Activated B cell treated with CpG ODN at 0.5 μM for 24 hours (primary cell): ENCODE data around the gene GOLIM4. TPM values are rescaled to one million over a fixed set of nuclear protein-coding genes. Genes with fewer than 3 reads are reported as not detected.

Experiments
- ATAC-seq: fragments of 200-7000 bp; cut with Tn5 transposase; one replicate; pipeline ENCODE4 v1.10.0; 2021; ENCODE audit warnings: low read depth, mild to moderate bottlenecking, moderate library complexity
- CTCF ChIA-PET: fragments of 350-600 bp; sonication (Branson Sonifier 250); formaldehyde crosslinking; loops from one replicate; lab custom pipeline; 2021; ENCODE audit warnings: antibody characterized with exemption; lab: Charles Lee
- POLR2A ChIA-PET: fragments of 350-600 bp; sonication (Branson Sonifier 250); formaldehyde crosslinking; loops from one replicate; lab custom pipeline; 2021; ENCODE audit warnings: antibody characterized with exemption; lab: Charles Lee
- DNase-seq: peaks from one replicate; pipeline ENCODE4 v3.0.0; 2022
- H3K27ac Mint-ChIP-seq: one replicate; pipeline ENCODE4 v1.8.0; 2020; ENCODE audit warnings: mixed read lengths
- H3K27me3 Mint-ChIP-seq: one replicate; pipeline ENCODE4 v1.8.0; 2021; ENCODE audit warnings: mixed read lengths
- H3K36me3 Mint-ChIP-seq: one replicate; pipeline ENCODE4 v1.8.0; 2021; ENCODE audit warnings: low read depth, mixed read lengths
- H3K4me1 Mint-ChIP-seq: one replicate; pipeline ENCODE4 v1.8.0; 2021; ENCODE audit warnings: mixed read lengths
- H3K4me3 Mint-ChIP-seq: one replicate; pipeline ENCODE4 v1.8.0; 2020; ENCODE audit warnings: mild to moderate bottlenecking, mixed read lengths
- H3K9me3 Mint-ChIP-seq: one replicate; pipeline ENCODE4 v1.8.0; 2020; ENCODE audit warnings: mixed read lengths
- CTCF ChIP-seq: fragments of 200-600 bp; IDR thresholded peaks from one replicate; pipeline ENCODE4 v1.8.0; 2022; ENCODE audit warnings: antibody characterized with exemption, mild to moderate bottlenecking
- intact Hi-C: fragments of 100-400 bp; cut with micrococcal nuclease; formaldehyde crosslinking; loops from one replicate; pipeline ENCODE4 v1.15.1; 2024
- total RNA-seq: library from RNA; stranded (reverse); gene quantifications from 2 replicates; pipeline ENCODE4 v1.2.3, GENCODE V29; 2022

Gene GOLIM4
- total RNA-seq, 1 donor from 2014 or later: 8.5 TPM

GRCh38 chr3:168080499-168081170 is 15.1 kb downstream of the GOLIM4 start:
- CTCF ChIA-PET: interaction anchor here (0.9 kb wide), 1 partner anchor 33 kb away, joined by 3 read pairs; no protein-coding TSS in a partner anchor
- H3K4me1 Mint-ChIP-seq: peaks cover 5% of the 10 kb centered on the region
- ATAC-seq (no peak), DNase-seq (no peak)
- H3K27me3 Mint-ChIP-seq: no peaks in the 10 kb centered on the region
- H3K27ac Mint-ChIP-seq: no peak overlapping the region
- TF ChIP-seq CTCF: no peak
- no peak overlapping the region for H3K4me3 Mint-ChIP-seq
- POLR2A ChIA-PET: no interaction called here
- H3K36me3 Mint-ChIP-seq: no peaks in the 10 kb centered on the region
- intact Hi-C loops: no loop called here
- no peaks in the 10 kb centered on the region for H3K9me3 Mint-ChIP-seq

- ATAC-seq (no peak), DNase-seq (no peak)
- Mint-ChIP-seq H3K4me3 (no peak overlapping the region), H3K27ac (no peak overlapping the region), H3K27me3 (no peaks in the 10 kb centered on the region), H3K36me3 (no peaks in the 10 kb centered on the region), H3K9me3 (no peaks in the 10 kb centered on the region), H3K4me1 (no peaks in the 10 kb centered on the region)
- intact Hi-C loops: no loop called here
- POLR2A ChIA-PET: no interaction called here
- no peak for TF ChIP-seq CTCF
- CTCF ChIA-PET: no interaction called here
Observed at GRCh38 chr3:168080022-168080421, 15.7 kb downstream of the GOLIM4 start.

- CTCF ChIA-PET: no interaction called here
Observed at GRCh38 chr3:168077091-168077490, 18.6 kb downstream of the GOLIM4 start.

GRCh38 chr3:168073842-168074605 is 21.7 kb downstream of the GOLIM4 start:
- CTCF ChIA-PET: no interaction called here

More at GRCh38 chr3:168077091-168077490, 18.6 kb downstream of the GOLIM4 start:
- Mint-ChIP-seq H3K36me3 (no peaks in the 10 kb centered on the region), H3K4me3 (no peak overlapping the region), H3K27ac (no peak overlapping the region), H3K9me3 (no peaks in the 10 kb centered on the region), H3K4me1 (no peaks in the 10 kb centered on the region), H3K27me3 (no peaks in the 10 kb centered on the region)
- no peak for ATAC-seq
- no peak for TF ChIP-seq CTCF
- POLR2A ChIA-PET: no interaction called here
- intact Hi-C loops: no loop called here
- DNase-seq: no peak

More at GRCh38 chr3:168073842-168074605, 21.7 kb downstream of the GOLIM4 start:
- ATAC-seq: no peak
- H3K27ac Mint-ChIP-seq: no peak overlapping the region
- no peaks in the 10 kb centered on the region for H3K27me3 Mint-ChIP-seq
- H3K4me1 Mint-ChIP-seq: no peaks in the 10 kb centered on the region
- no peak overlapping the region for H3K4me3 Mint-ChIP-seq
- no peaks in the 10 kb centered on the region for H3K9me3 Mint-ChIP-seq
- no peak for DNase-seq
- intact Hi-C loops: no loop called here
- no peak for TF ChIP-seq CTCF
- POLR2A ChIA-PET: no interaction called here
- no peaks in the 10 kb centered on the region for H3K36me3 Mint-ChIP-seq
